Raji (cell line): ENCODE results near the gene TCIRG1.

Experiments
- POLR2A ChIP-seq: IDR thresholded peaks from 2 replicates; pipeline ENCODE4 v1.6.1; 2011; ENCODE audit warnings: low read depth, low read length, control low read depth; ENCODE audit not compliant: insufficient read depth

Gene TCIRG1

GRCh38 chr11:68030318-68031143 lies 8.3 kb upstream of the TCIRG1 start, which contains the start of gene NDUFS8:
Gene NDUFS8, plus strand, starts transcription at chr11:68030681. Its CDS starts 1,471 bp downstream, at chr11:68032152.
- peak; percentile 81 for TF ChIP-seq POLR2A

GRCh38 chr11:68031144-68031464 lies 7.7 kb upstream of the TCIRG1 start:
- TF ChIP-seq POLR2A, result no peak

- TF ChIP-seq POLR2A, result no peak
Measured at GRCh38 chr11:68032003-68032402, 6.8 kb upstream of the TCIRG1 start.

GRCh38 chr11:68032997-68033707 lies 5.7 kb upstream of the TCIRG1 start:
- no peak for TF ChIP-seq POLR2A

GRCh38 chr11:68033708-68034045 lies 5.1 kb upstream of the TCIRG1 start:
- no peak for TF ChIP-seq POLR2A

- no peak for TF ChIP-seq POLR2A
Measured at GRCh38 chr11:68035266-68035876, 3.5 kb upstream of the TCIRG1 start.

GRCh38 chr11:68036141-68036716 lies 2.6 kb upstream of the TCIRG1 start:
- TF ChIP-seq POLR2A, result no peak

GRCh38 chr11:68036717-68037239 lies 2.0 kb upstream of the TCIRG1 start:
- TF ChIP-seq POLR2A, result no peak

GRCh38 chr11:68037411-68038225 lies 1.2 kb upstream of the TCIRG1 start:
- TF ChIP-seq POLR2A, result no peak

- TF ChIP-seq POLR2A, result no peak
Measured at GRCh38 chr11:68038226-68038717, 553 bp upstream of the TCIRG1 start.

- no peak for TF ChIP-seq POLR2A
Measured at GRCh38 chr11:68039526-68040086, 781 bp downstream of the TCIRG1 start.

- peak; percentile 45; the same call in 1 of the 2 replicates for TF ChIP-seq POLR2A
Measured at GRCh38 chr11:68040101-68040956, 1.5 kb downstream of the TCIRG1 start.

GRCh38 chr11:68040957-68041591 lies 2.2 kb downstream of the TCIRG1 start:
- no peak for TF ChIP-seq POLR2A
